Stimulated activated CD4-positive, alpha-beta T cell treated with anti-CD3 and anti-CD28 coated beads, Interleukin-12 subunit alpha, Interleukin-12 subunit beta, amount 100 ng/mL, for 24 hours (primary cell): ENCODE measurements around the gene DNMT3B.
"Not testable (repeated sequence)": the region's sequence is repeated elsewhere in the genome, so short reads cannot be mapped to it uniquely, and the experiment has no call there.

Source experiments
- DNase-seq, 2 experiments: peaks; one replicate each; pipeline ENCODE4 v3.0.0-alpha.2; 2020; ENCODE audit warnings: low read depth in 2 of 2

DNMT3B gene

DNA sequence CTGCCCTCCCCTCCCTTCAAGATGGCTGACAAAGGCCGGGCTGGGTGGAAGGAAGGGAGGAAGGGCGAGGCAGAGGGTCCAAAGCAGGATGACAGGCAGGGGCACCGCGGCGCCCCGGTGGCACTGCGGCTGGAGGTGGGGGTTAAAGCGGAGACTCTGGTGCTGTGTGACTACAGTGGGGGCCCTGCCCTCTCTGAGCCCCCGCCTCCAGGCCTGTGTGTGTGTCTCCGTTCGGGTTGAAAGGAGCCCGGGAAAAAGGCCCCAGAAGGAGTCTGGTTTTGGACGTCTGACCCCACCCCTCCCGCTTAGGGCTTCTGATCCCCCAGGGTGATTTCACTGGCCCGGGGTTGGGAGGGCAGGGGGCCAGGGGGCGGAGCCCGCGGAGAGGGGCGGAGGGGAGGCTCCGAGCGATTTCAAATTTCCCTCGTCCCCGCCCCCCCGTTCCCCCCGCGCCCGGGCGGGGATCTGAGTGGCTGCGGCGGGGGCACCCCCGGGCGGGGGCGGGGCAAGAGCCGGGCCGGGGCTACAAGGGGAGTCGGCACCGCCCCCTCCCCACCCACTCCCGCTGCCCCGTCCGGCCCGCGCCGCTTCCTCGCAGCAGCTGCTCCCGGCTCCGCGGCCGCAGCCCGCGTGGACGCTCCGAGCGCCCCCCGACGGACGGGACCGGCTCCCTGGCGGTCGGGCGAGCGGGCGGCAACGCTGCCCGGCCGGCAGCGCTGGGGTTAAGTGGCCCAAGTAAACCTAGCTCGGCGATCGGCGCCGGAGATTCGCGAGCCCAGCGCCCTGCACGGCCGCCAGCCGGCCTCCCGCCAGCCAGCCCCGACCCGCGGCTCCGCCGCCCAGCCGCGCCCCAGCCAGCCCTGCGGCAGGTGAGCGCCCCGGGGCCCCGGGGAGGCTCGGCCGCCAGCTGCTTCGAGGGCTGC is at the start of gene DNMT3B:
Gene DNMT3B (plus strand): TSS at position 555 of the 923 bp plus-strand sequence. CDS start 17,939 bp downstream, outside the sequence.
- peak; percentile 34 to 76 for DNase-seq

DNA sequence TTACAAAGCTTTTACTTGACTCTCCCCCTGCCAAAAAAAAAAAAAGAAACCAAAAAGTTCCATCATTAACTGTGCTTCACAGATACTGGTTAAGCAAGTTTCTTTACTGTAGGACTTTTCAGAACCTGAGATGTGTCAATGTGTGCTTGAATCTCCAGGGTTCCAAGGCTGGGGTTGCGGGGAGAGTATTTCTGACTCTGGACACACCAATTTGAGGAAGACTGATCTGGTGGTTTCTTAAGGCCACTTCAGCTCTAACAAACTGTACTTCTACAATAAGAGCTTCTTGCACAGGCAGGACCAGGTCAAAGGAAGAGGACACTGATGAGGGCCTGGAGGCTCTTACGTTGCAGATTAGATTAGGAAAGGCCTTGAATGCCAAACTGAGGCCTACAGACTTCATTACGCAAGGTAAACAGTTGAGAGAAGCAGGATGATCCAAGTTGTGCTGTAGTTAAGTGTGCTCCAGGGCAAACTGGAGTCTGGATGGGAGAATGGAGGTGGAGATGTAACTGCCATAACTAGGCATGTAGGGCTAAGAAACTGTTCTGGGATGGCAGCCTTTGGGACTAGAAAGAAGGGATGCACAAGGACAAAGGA is 43.3 kb upstream of the DNMT3B start:
- no peak for DNase-seq

DNA sequence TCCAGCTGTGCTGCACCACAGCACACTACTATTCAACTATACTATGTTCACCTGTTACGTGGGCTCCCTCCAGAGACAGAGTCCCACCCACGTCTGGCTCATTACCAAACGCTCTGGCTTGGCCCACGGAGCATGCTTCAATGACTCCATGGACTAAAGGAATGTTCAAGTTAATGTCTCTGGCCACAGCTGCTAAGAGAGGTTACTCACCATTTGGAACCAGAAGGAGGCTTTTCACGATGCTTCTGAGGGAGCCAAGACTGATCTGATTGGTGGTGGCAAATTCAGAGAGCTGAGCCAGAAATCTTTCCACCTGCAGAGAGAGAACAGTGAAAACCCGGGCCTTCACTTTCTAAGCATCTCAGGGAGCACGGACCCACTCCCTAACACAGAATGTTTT is 34.5 kb upstream of the DNMT3B start:
- no peak for DNase-seq

DNA sequence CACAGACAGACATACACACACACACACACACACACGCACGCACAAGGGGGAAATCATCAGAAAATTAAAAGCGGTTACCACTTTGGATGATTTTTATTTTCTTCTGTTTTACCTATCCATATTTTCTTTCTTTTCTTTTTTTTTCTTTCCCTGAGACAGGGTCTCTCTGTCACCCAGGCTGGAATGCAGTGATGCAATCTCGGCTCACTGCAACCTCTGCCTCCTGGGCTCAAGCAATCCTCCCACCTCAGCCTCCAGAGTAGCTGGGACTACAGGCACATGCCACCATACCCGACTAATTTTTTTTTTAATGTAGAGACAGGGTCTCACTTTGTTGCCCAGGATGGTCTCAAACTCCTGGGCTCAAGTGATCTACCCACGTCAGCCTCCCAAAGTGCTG is 33.8 kb upstream of the DNMT3B start:
- DNase-seq = not testable (repeated sequence)

DNA sequence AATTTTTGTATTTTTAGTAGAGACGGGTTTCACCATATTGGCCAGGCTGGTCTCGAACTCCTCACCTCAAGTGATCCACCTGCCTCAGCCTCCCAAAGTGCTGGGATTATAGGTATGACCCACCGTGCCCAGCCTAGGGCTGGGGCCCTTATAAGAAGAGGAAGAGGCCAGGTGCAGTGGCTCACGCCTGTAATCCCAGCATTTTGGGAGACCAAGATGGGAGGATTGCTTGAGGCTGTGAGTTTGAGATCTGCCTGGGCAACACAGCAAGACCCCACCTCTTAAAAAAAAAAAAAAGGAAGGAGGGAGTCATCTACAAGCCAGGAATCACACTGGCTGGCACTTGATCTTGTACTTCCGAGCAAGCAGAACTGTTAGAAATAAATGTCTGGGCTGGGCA is 32.9 kb upstream of the DNMT3B start:
- not testable (repeated sequence) for DNase-seq

DNA sequence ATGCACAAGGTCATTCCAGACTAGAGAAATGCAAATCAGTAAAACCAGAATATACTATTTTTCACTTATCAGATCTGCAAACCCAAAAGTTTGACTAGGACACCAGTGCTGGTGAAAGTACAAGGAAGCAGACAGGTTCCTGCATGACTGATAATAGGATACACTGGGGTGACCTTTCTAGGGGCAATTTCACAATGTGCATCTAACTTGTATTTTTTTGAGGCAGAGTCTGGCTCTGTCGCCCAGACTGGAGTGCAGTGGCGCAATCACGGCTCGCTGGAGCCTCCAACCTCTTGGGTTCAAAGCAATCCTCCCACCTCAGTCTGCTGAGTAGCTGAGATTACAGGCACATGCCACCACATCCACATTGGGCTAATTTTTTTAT is 30.3 kb upstream of the DNMT3B start:
- DNase-seq = no peak

DNA sequence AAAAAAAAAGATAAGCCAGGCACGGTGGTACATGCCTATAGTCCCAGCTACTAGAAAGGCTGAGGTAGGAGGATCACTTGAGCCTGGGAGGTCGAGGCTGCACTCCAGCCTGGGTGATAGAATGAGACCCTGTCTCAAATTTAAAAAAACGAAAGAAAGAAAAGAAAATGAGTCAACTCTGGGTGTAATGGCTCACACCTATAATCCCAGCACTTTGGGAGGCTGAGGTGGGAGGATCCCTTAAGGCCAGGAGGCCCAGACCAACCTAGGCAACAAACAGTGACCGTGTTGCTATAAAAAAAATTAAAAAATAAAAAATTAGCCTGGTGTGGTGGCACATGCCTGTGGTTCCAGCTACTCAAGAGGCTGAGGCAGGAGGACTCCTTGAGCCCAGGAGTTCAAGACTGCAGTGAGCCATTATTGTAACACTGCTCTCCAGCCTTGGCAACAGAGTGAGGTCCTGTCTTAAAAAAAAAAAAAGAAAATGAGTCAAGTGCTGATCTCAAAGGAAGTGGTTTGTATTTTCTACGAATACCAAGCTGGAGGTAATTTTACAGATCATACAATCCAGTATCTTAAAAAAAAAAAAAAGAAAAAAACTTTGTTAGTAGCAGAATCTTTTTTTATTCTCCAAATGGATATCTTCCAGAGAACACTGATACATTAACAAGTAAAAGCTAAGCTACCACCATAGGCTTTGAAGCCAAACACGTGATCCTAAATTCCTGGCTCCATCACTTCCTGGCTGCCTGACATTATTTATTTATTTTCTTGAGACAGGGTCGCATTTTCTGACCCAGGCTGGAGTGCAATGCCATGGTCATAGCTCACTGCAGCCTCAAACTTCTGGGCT is 24.6 kb upstream of the DNMT3B start:
- DNase-seq = no peak

DNA sequence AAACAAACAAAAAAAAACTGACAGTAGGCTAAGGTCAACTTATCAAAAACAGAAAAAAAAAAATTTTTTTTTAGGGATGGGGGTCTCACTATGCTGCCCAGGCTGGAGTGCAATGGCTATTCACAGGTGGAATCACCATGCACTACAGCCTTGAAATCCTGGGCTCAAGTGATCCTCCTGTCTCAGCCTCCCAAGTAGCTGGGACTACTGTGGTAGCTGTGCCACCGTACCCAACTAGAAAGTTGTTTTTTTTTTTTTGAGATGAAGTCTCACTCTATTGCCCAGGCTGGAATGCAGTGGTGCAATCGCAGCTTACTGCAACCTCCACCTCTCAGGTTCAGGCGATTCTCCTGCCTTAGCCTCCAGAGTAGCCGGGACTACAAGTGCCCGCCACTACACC is 21.0 kb upstream of the DNMT3B start:
- no peak for DNase-seq

DNA sequence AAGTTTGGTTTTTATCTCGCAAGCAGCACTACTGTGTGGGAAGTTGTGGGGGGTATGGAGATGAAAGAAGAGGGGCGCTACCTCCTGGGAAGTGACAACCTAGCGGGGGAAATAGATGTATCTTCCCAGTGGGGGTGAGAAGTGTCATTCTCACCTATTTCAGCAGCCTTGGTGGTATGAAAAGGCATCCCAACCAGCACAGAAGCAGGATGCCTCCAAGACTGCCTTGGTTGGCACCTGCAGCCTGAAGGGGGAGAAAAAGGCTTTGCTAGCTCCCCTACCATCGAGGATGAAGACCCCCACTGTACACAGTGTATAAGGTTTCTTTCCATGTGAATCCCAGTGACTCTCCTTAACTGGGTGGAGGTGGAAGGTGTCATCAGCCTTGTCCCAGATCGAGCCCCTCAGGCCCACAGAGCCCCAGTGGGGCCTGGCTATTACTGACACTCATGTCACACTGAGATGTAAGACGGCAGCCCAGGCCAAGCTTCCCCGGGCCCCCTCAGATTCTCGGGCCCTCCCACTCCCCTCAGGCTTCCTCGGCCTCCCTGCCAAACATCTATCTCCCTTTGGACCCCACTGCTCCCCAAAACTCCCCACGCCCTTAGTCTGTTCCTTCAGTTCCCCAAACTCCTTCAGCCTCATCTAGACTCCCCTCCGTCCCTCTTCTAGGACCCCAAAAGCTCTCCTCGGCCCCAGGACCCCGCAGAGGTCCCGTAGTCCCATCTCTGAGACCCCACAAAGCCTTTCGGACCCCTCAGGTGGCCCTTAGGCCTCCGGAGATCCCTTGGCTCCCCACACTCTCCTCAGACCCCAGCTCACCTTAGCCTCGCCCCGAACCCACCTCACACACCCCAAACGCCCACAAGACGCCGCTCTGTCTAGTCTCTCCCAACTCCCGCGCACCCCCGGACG is 19.6 kb upstream of the DNMT3B start:
- no peak for DNase-seq

DNA sequence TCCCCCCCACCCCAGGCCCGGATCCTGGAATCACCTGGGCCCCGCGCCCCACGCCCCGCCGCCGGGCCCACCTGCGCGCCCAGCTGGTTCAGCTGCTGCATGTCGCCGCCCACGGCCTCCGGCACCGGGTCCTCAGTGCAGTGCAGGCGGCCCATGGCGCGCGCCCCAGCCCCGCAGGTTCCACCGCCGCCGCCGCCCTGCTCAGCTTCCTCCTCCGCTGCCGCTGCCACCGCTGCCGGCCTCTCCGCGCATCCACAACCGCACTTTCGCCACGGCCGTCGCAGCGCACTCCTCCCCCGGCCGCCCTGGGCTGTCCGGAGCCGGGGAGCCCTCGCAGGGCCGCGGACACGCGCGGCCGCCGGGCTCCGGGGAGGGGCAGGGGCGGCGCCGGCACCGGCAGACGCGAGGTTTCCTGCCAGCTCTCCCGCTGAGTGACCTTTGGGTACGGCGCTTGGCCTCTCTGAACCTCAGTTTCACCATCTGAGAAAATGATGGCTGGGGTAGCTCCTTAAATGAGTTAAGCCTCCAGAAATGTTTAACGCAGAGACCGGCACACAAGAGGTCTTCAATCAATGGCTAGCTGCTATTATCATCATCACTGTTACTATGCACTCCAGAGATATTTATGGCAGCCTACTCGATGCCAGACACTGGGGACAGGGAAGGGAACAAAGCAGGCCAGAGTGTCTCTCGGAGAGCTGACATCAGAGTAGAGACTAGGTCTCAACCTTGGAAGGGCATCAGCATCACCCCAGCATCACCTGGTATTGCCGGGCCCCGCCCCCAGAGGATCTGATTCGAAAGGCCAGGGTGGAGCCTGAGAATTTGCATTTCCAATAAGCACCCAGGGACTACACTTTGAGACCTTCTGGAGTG is 18.7 kb upstream of the DNMT3B start, which contains the start of gene COMMD7:
Gene COMMD7 (minus strand): TSS at position 231 of the 876 bp plus-strand sequence. CDS start 76 bp downstream, at position 155.
- DNase-seq = peak; percentile 37 to 67

DNA sequence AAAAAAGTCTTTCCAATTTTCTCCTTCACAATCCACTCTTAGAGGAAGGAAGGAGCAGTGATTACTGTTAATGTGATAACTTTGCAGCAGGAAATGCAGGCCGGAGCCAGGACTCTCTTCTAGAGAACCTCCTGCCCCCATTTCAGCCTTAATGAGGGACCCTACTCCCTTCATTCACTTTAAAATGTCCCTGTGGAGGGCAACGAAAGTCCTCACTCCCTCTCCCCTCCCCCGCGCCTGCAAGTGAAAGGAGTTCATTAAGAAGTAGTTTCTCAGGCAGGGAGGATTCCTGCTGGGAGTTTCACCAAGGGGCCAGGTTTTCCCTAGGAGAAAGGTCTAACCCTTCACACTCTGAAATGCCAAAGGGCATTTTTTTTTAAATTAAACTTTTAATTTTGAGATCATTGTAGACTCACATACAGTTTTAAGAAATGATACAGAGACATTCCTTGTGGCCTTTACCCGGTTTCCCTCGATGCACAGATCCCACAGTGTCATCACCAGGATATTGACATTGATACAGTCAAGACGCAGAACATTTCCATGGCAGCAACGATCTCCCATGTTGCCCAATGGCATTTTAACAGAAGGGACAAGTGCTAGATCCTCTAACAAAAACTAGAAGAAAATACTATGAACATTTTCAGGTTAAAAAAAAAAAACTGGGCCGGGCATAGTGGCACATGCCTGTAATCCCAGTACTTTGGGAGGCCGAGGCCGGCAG is 12.1 kb upstream of the DNMT3B start:
- no peak for DNase-seq

DNA sequence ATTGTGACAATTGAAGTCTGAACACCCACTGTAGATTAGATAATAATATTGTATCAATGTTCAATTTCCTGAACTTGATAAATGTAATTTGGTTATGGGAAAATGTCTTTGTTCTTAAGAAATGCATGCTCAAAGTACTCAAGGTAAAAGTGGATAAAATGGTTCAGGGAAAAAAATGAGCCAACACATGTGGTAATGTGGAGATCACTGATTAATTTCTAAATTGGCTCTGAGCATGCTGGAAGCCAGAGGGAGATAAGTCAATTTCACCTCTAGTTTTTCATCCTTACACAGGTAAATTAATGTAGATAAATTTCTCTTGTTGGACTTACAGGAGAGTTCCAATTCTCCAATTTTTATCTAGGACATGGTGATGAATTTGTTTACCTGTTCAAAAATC is 10.9 kb upstream of the DNMT3B start:
- no peak for DNase-seq

DNA sequence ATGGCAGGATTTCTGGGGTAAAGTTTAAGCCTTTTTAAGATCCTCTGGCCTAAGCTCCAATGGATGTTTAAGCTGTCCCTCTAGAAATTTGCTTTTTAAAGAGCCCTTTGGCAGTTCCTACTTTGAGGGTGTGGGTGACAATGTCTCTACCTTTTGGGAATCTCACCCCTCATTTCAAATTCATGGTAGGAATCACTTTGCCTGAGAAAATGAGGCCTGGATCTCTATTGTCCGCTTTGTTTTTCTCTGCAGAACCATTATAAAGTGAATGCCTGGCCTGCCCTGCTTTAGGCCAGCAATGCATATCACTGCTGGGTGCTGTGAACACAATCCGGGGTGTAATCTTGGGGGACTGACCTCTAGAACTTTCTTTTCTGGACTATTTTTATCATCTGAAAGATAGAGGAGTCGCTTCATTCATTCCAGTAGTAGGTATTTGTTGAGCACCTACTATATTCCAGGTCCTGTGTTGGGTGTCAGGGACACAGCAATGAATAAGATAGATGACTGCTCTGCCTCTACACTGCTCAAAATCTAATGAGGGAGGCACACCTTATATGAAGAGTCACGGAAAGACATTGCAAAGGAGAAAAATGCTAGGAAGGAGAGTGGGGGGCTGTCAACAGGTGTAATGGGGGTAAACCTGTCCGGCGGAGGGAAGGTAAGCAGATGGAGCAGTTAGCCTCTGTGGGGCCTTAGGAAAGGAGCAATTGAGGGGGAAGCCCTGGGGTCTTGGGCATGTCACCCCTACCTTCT is 10.3 kb upstream of the DNMT3B start:
- DNase-seq = no peak

DNA sequence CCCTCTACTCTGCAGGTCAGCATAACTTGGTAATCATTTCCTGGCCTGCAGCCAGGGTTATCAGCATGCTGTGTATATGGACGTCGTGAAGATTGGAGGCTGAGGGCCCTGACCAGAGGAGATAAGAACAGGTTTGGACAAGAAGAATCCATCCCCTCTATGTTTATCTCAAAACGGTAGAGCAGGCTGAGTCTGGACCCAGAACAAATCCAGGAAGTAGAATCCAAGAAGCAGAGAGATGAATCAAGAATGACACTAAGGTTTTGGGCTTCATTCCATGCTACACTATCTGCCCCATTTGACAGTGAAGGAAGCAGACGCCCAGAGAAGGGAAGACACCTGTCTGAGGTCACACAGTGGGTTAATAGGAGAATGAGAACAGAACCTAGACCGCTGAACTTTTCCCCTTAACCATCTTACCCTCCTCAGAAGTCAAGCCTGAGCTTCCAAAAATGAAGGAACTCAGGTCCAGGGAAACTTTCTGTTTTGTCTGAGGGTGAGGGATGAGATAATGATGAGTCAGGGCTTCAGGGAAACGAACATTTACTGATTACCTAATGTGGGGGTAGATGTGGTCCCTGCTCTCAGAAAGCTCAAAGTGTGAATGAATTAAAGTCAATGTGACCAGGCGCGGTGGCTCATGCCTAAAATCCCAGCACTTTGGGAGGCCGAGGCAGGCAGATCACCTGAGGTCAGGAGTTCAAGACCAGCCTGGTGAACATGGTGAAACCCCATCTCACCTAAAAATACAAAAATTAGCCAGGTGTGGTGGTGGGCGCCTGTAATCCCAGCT is 9.5 kb upstream of the DNMT3B start:
- no peak for DNase-seq

DNA sequence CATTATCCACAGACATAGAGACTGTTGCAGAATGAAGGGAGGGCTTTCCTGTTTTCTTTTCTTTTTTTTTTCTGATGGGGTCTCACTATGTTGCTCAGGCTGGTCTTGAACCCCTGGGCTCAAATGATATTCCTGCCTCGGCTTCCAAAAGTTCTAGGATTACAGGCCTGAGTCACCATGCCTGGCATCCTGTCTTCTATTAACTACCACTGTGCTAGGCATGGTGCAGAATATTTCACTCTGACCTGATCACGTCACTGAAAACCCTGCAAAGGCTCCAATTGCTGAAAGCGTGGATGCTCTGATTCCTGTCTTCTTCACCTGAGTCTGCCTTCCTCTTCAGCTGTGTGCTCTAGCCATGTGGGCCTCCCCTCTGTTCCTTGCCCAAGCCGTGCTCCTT is 8.5 kb upstream of the DNMT3B start:
- DNase-seq = no peak

DNA sequence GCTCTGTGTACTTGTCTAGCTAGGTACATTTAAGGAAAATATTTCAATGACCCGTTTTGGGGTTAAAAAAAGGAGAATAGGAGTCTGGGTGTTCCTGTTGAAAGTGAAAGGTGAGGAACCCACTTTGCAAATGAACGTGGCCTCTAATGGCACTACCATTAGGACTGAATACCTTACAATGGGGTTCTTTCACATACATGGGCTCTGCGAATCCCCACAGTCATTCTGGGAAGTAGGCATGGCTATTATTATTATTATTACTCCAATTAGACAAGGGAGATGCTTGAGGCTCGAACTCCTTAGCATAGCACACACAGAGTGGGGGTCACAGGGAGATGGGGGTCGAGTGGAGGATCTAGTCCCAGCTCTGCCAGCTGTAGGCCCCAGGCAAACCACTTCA is 6.0 kb upstream of the DNMT3B start:
- no peak for DNase-seq

DNA sequence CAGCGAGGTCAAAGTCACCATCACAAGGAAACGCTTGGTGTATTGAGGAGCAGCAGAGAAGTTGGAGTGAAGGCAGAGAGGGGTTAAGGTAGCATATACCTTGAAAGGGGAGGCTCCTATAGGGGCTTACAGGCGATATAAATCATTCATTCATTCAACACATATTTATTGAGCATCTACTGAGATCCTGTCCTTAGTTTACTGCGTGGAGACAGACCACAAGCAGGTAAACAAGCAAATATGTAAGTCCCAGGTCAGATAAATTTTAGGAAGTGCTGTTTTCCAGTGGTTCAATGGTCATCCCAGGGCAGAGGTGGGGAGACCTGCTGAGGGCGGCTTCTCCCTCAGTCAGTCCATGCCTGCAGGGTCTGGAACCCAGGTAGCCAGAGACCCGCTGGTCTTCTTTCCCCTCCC is 761 bp upstream of the DNMT3B start:
- no peak for DNase-seq

DNA sequence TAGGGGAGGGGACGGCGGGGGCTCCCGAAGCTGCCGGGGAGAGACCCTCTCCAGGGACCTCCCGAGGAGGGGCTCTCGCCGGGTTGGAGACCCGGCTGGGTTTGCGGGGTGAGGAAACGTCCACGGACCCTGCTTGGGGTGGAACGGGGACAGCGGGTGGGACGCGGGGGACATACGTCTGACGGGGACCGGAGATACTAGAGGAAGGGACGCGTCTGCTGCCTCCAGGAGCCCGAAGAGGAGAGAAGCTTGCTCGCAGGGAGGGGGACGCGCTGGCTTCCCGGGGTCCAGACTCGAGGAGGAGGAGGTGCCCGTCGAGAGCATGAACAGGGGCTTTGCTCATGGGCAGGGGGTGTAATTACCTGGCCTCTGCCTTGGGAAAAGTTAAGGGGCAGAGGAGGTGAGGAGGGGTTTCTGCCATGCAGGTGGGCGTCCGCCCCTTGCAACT is 593 bp downstream of the DNMT3B start:
- no peak for DNase-seq
